Loucy (cell line): ENCODE measurements around the gene DCTN2.

ENCODE experiments used
- EZH2phosphoT487 ChIP-seq: fragments of 200-600 bp; IDR thresholded peaks from 2 replicates; pipeline ENCODE4 v1.6.1; 2018; ENCODE audit warnings: antibody characterized with exemption, mild to moderate bottlenecking, moderate library complexity, borderline replicate concordance
- TF ChIP-seq, protein P1 (sequence below): fragments of 200-600 bp; sonication (generic); conservative IDR thresholded peaks from 2 replicates; pipeline ENCODE4 v1.5.1; 2014; ENCODE audit warnings: mild to moderate bottlenecking, antibody characterized with exemption, low read length

DNA sequence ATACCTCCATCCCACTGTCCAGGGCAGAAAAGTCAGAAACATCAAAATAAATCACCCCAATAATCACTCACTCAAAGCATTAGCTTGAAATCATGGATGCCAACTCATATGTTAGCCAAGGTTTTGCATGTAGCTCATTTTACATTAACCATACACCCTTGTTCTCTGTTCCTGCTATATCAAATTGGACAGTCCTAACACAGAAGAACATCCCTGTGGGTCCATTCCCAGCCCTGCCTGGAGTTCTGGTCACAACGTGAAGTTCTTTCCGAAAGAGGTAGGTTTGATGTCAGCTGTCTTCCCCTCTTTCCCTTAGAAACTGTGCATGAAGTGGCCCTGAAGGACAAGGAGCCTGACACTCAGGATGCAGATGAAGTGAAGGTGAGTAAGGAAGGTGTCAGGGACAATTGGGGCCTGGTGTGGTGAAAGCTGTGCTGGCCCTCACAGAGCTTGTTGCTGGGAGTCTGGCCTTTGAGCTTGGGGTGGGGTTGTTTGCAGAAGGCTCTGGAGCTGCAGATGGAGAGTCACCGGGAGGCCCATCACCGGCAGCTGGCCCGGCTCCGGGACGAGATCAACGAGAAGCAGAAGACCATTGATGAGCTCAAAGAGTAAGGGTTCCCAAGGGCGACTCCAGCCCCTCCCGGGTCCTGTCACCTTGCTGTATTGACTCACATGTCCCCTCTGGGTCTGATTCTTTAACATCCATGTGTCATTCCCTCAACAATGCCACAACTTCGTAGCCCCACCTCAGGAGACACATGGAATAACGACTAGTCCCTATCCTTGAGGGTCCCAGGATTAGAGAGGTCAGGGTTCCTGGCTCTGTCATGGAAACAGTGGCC lies 29.0 kb upstream of the DCTN2 start:
- TF ChIP-seq, protein P1, sequence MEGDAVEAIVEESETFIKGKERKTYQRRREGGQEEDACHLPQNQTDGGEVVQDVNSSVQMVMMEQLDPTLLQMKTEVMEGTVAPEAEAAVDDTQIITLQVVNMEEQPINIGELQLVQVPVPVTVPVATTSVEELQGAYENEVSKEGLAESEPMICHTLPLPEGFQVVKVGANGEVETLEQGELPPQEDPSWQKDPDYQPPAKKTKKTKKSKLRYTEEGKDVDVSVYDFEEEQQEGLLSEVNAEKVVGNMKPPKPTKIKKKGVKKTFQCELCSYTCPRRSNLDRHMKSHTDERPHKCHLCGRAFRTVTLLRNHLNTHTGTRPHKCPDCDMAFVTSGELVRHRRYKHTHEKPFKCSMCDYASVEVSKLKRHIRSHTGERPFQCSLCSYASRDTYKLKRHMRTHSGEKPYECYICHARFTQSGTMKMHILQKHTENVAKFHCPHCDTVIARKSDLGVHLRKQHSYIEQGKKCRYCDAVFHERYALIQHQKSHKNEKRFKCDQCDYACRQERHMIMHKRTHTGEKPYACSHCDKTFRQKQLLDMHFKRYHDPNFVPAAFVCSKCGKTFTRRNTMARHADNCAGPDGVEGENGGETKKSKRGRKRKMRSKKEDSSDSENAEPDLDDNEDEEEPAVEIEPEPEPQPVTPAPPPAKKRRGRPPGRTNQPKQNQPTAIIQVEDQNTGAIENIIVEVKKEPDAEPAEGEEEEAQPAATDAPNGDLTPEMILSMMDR: no peak
- no peak for TF ChIP-seq EZH2phosphoT487
